ENCODE results near the gene SLC7A6OS. TPM values are rescaled to one million over a fixed set of nuclear protein-coding genes. Genes with fewer than 3 reads are reported as not detected.

SLC7A6OS gene
- total and polyA plus RNA-seq, 5 donors, result 7.9 to 13.4 (median 11.5) TPM

Other genes starting within 250 kb of the SLC7A6OS start
- 10 to 100 TPM; 28.7 to 34.7 (median 33.6) TPM for gene NFATC3, start 225.6 kb downstream of the SLC7A6OS start, total RNA-seq
- 8.1 TPM for gene NFATC3, start 225.6 kb downstream of the SLC7A6OS start, polyA plus RNA-seq
- gene ESRP2, start 74.8 kb downstream of the SLC7A6OS start, total RNA-seq, result under 1 TPM; 0.14 to 0.59 (median 0.36) TPM
- 0.16 TPM for gene ESRP2, start 74.8 kb downstream of the SLC7A6OS start, polyA plus RNA-seq
- gene PLA2G15, start 65.6 kb downstream of the SLC7A6OS start, total RNA-seq, result 10 to 100 TPM; 20.2 to 30.8 (median 28.7) TPM
- gene PLA2G15, start 65.6 kb downstream of the SLC7A6OS start, polyA plus RNA-seq, result 18.2 TPM
- gene SLC7A6, start 46.4 kb downstream of the SLC7A6OS start, total RNA-seq, result 10 to 100 TPM; 39.0 to 60.7 (median 51.3) TPM
- 25.0 TPM for gene SLC7A6, start 46.4 kb downstream of the SLC7A6OS start, polyA plus RNA-seq
- 10 to 100 TPM; 20.8 to 34.7 (median 32.2) TPM for gene PRMT7, start 73 bp upstream of the SLC7A6OS start, total RNA-seq
- 34.5 TPM for gene PRMT7, start 73 bp upstream of the SLC7A6OS start, polyA plus RNA-seq
- gene SMPD3, start 137.6 kb upstream of the SLC7A6OS start, total RNA-seq, result under 1 TPM; 0.17 to 0.94 (median 0.51) TPM
- 0.14 TPM for gene SMPD3, start 137.6 kb upstream of the SLC7A6OS start, polyA plus RNA-seq
- gene ZFP90, start 228.3 kb upstream of the SLC7A6OS start, total RNA-seq, result 10 to 100 TPM; 12.2 to 14.3 (median 12.5) TPM
- 8.4 TPM for gene ZFP90, start 228.3 kb upstream of the SLC7A6OS start, polyA plus RNA-seq